Astrocyte (in vitro differentiated cells and primary cell): ENCODE measurements around the gene AFG1L. TPM values are rescaled to one million over a fixed set of nuclear protein-coding genes. Genes with fewer than 3 reads are reported as not detected.
"Not testable (repeated sequence)": the region's sequence is repeated elsewhere in the genome, so short reads cannot be mapped to it uniquely, and the experiment has no call there.

Source experiments
- DNase-seq: peaks from one replicate; pipeline ENCODE4 v3.0.0-alpha.2; 2010; ENCODE audit warnings: low read depth
- FAIRE-seq: peaks from 2 replicates; lab custom pipeline; 2011; peaks lifted over from hg19 to GRCh38; lab: Jason Lieb, UNC
- H2AFZ ChIP-seq: 2 replicates; pipeline ENCODE4 v1.6.0; 2012; ENCODE audit warnings: low read depth, low read length, inconsistent platforms
- H3K27ac ChIP-seq: 2 replicates; pipeline ENCODE4 v1.5.1; 2011; ENCODE audit warnings: low read depth, low read length, inconsistent platforms
- H3K27me3 ChIP-seq: 2 replicates; pipeline ENCODE4 v1.6.0; 2011; ENCODE audit warnings: low read length, inconsistent platforms; ENCODE audit not compliant: insufficient read depth
- H3K36me3 ChIP-seq: 2 replicates; pipeline ENCODE4 v1.5.1; 2011; ENCODE audit warnings: low read length, inconsistent platforms; ENCODE audit not compliant: insufficient read depth
- H3K4me1 ChIP-seq: 2 replicates; pipeline ENCODE4 v1.5.1; 2011; ENCODE audit warnings: low read length, inconsistent platforms; ENCODE audit not compliant: insufficient read depth
- H3K4me2 ChIP-seq: 2 replicates; pipeline ENCODE4 v1.6.0; 2012; ENCODE audit warnings: low read length, inconsistent platforms
- H3K4me3 ChIP-seq: 2 replicates; pipeline ENCODE4 v1.5.1; 2011; ENCODE audit warnings: low read depth, mild to moderate bottlenecking, low read length, inconsistent platforms; ENCODE audit not compliant: insufficient read depth
- H3K79me2 ChIP-seq: 2 replicates; pipeline ENCODE4 v1.6.0; 2012; ENCODE audit warnings: mild to moderate bottlenecking, low read length, inconsistent platforms; ENCODE audit not compliant: insufficient read depth
- H3K9ac ChIP-seq: 2 replicates; pipeline ENCODE4 v1.6.0; 2012; ENCODE audit warnings: mild to moderate bottlenecking, low read length, inconsistent platforms
- H3K9me3 ChIP-seq: 2 replicates; pipeline ENCODE4 v1.5.1; 2012; ENCODE audit warnings: low read depth, mild to moderate bottlenecking, low read length, inconsistent platforms; ENCODE audit not compliant: insufficient read depth
- H4K20me1 ChIP-seq: 2 replicates; pipeline ENCODE4 v1.6.0; 2012; ENCODE audit warnings: low read length, inconsistent platforms; ENCODE audit not compliant: insufficient read depth
- H3K27ac Mint-ChIP-seq: one replicate; pipeline ENCODE4 v1.8.0; 2021; ENCODE audit warnings: mild to moderate bottlenecking, mixed read lengths; ENCODE audit not compliant: unreplicated experiment
- H3K27me3 Mint-ChIP-seq: one replicate; pipeline ENCODE4 v1.8.0; 2021; ENCODE audit warnings: low read depth, mixed read lengths; ENCODE audit not compliant: unreplicated experiment
- H3K36me3 Mint-ChIP-seq: one replicate; pipeline ENCODE4 v1.8.0; 2021; ENCODE audit warnings: low read depth, mixed read lengths; ENCODE audit not compliant: unreplicated experiment
- H3K4me1 Mint-ChIP-seq: one replicate; pipeline ENCODE4 v1.8.0; 2021; ENCODE audit warnings: low read depth, mixed read lengths; ENCODE audit not compliant: unreplicated experiment
- H3K4me3 Mint-ChIP-seq: one replicate; pipeline ENCODE4 v1.8.0; 2021; ENCODE audit warnings: mild to moderate bottlenecking, moderate library complexity, mixed read lengths; ENCODE audit not compliant: unreplicated experiment
- H3K9me3 Mint-ChIP-seq: one replicate; pipeline ENCODE4 v1.8.0; 2021; ENCODE audit warnings: mild to moderate bottlenecking, mixed read lengths; ENCODE audit not compliant: unreplicated experiment
- CTCF ChIP-seq: IDR thresholded peaks from 2 replicates; pipeline ENCODE4 v1.5.1; 2011; ENCODE audit warnings: low read depth, mild to moderate bottlenecking, inconsistent platforms, low read length, moderate library complexity; ENCODE audit not compliant: insufficient read depth
- EZH2 ChIP-seq: IDR thresholded peaks from 2 replicates; pipeline ENCODE4 v1.6.1; 2012; ENCODE audit warnings: mild to moderate bottlenecking, low read length, inconsistent platforms; ENCODE audit not compliant: insufficient read depth
- total RNA-seq: library from RNA; stranded (reverse); gene quantifications from 2 replicates; pipeline ENCODE4 v1.2.1, GENCODE V29; 2021

The AFG1L gene
- total RNA-seq, 1 donor from 2014 or later: 7.9 TPM

- FAIRE-seq (no peak), DNase-seq (no peak)
- H2AFZ ChIP-seq: no peak overlapping the region
- no peaks in the 10 kb centered on the region for H3K36me3 ChIP-seq
- no peaks in the 10 kb centered on the region for H3K9me3 ChIP-seq
- no peak overlapping the region for H3K4me3 ChIP-seq
- H3K4me2 ChIP-seq: no peak overlapping the region
- H3K4me3 Mint-ChIP-seq: no peak overlapping the region
- H3K27ac Mint-ChIP-seq: no peak overlapping the region
- peaks cover 25% of the 10 kb centered on the region for H3K79me2 ChIP-seq
- no peaks in the 10 kb centered on the region for H3K9me3 Mint-ChIP-seq
- no peak overlapping the region for H3K27ac ChIP-seq
- no peak overlapping the region for H3K9ac ChIP-seq
- peaks cover 2% of the 10 kb centered on the region for H3K4me1 Mint-ChIP-seq
- no peaks in the 10 kb centered on the region for H3K27me3 ChIP-seq
- no peaks in the 10 kb centered on the region for H3K4me1 ChIP-seq
- no peaks in the 10 kb centered on the region for H3K27me3 Mint-ChIP-seq
- no peak for TF ChIP-seq EZH2
- TF ChIP-seq CTCF: no peak
- no peaks in the 10 kb centered on the region for H3K36me3 Mint-ChIP-seq
- peaks cover 9% of the 10 kb centered on the region for H4K20me1 ChIP-seq
Measured at GRCh38 chr6:108263371-108263770, 31.5 kb upstream of the AFG1L start.

GRCh38 chr6:108268845-108269244, 26.0 kb upstream of the AFG1L start:
- Histone ChIP-seq H3K79me2 (no peaks in the 10 kb centered on the region), H3K27ac (no peak overlapping the region), H4K20me1 (no peaks in the 10 kb centered on the region), H3K4me2 (no peak overlapping the region), H3K4me1 (no peaks in the 10 kb centered on the region), H3K9ac (no peak overlapping the region), H3K27me3 (no peaks in the 10 kb centered on the region), H2AFZ (no peak overlapping the region), H3K9me3 (no peaks in the 10 kb centered on the region), H3K4me3 (no peak overlapping the region), H3K36me3 (no peaks in the 10 kb centered on the region)
- Mint-ChIP-seq H3K9me3 (no peaks in the 10 kb centered on the region), H3K4me3 (no peak overlapping the region), H3K4me1 (no peaks in the 10 kb centered on the region), H3K36me3 (no peaks in the 10 kb centered on the region), H3K27me3 (no peaks in the 10 kb centered on the region), H3K27ac (no peak overlapping the region)
- TF ChIP-seq EZH2 (no peak), CTCF (no peak)
- FAIRE-seq (no peak), DNase-seq (no peak)

GRCh38 chr6:108269955-108270354, 24.9 kb upstream of the AFG1L start:
- H3K4me2 ChIP-seq, H3K27me3 Mint-ChIP-seq, H3K4me1 Mint-ChIP-seq, H3K4me3 Mint-ChIP-seq, H3K27ac Mint-ChIP-seq, H3K9me3 Mint-ChIP-seq, H3K4me3 ChIP-seq, H3K27ac ChIP-seq, H3K27me3 ChIP-seq, H3K36me3 ChIP-seq, H4K20me1 ChIP-seq, H3K9me3 ChIP-seq, DNase-seq, H2AFZ ChIP-seq, H3K9ac ChIP-seq, H3K79me2 ChIP-seq, H3K36me3 Mint-ChIP-seq, H3K4me1 ChIP-seq, FAIRE-seq: not testable (repeated sequence)
